Right kidney (tissue), 1 donor: ENCODE measurements around the gene DLG2.
"Not testable (repeated sequence)": the region's sequence is repeated elsewhere in the genome, so short reads cannot be mapped to it uniquely, and the experiment has no call there.

Experiments
- DNase-seq: peaks from one replicate; pipeline ENCODE4 v3.0.0-alpha.2; 2016

The DLG2 gene

GRCh38 chr11:84339796-84340195 is 1287.3 kb downstream of the DLG2 start:
- DNase-seq, result no peak

DNA sequence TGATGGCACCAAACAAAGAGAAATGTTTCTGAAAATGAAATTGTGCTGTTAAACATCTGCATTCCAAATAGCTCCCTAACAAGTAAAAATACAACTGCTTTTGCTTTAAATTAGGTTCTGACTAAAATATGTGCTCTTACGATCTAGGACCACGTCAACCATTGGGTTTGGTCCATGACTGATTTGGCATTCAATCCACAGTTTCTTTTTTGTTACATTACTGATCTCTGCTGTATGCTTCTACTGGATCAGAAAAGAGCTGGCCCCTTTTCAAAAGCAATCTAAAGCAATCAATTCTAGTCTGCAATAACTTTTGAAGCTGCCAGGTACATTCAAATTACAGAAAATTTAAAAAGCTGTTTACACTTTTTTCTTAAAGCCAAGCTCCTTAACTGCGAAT is 1293.9 kb downstream of the DLG2 start:
- DNase-seq, result no peak

DNA sequence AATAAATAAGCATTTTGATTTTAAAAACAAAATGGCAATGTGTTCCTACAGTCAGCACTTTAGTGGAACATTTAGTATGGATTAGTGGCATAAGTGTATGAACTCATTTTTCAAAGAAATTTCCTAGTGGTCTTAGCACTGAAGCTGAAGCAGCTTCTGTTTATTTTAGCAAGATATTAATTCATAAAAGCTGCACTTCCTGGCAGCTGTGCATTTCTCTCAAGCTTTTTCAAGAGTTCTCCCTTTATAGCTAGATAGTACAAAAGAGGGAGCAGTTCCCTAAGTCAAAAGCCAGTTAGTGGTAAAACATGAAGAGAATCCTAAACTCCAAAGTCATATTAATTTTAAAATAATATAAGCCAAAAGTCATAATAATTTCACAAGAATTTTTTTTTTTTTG is 1304.9 kb downstream of the DLG2 start:
- DNase-seq, result no peak

DNA sequence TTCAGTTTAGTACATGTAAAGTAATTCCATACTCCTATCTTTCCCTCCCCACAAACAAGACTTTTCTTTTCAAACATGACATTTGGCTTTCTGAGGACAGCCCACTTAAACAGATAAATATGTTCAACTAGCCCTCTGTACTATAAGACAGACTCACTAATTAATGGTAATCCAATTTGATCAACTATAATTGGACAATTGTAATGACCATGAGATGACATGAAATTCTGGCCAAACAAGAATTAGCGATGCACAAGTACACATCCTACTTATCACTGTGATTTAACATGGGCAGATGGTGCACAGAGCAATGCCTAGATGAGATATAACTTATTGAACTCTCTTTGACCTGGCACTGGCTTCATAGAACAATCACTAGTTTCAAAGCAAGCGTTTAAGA is 1307.3 kb downstream of the DLG2 start:
- no peak for DNase-seq

DNA sequence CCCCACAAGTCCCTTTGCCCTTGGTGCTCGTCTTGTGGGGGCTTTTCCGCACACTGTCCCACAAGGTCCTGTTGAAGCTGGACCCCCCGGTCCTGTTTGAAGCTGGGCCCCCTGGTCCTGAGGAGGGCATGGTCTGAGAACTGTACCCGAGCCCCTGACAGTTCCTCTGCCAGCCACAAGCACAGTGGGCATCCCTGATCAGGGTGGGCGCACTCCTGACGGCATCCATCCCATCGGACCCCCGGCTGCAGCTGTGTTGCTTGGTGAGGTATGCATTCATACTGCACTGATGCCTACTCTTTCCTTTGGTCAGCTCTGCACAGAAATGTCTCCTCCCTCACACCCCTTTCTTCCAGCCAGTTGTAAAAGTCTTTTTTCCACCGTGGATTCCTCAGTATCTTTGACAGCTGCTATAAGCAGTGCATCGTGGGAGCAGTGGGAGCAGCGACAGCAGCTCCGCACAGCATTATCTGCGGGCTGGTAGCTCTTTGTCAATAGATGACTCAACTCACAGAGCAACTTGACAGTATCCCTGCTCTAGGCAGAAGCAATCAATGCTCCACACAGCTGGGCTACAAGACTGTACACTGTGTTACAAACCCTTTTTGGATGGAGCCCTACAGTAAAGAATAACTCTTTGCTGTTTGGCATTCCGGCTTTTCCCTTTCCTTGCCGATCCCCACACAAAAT is 1310.1 kb downstream of the DLG2 start:
- no peak for DNase-seq

DNA sequence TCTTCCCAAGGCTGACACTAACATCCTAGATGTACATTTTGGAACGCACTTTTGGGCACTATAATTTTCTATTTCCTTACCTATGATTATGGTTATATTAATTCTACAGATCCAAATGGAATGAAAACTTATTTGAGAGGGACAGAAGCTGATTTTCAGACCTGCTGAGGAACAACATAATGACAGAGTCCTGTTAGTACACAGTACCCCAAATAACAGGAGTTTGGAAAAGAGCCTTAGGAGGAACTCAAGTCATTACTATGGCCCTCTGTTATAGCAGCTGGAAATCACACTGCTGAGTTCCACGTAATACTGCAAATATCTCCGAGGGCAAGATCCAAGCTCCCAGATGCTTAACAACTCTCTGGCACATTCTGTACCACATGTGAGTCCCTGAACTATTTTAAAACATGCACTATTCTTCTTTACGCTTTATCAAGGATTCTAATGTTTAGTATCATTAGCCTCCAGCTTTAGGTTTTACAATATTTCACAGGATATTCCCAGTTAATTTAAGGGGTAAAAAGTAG is 1313.2 kb downstream of the DLG2 start:
- no peak for DNase-seq

DNA sequence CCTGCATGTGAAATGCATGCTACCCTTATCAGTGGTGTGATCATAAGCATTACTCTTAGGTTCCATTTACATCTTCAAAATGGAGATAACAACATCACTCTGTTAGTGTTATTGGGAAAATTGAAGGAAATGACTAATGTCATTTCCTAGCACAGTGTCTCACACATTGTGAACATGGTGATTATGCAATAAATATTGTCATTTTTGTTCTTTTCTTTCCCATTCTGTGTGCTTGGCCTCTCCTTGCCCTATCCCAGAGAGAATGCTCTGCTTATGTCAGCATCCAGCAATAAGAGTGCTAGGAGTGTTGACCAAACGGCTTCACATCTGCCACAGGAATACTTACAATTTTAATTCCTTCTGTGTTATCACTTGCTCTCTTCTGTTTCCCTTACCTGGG is 1316.9 kb downstream of the DLG2 start:
- DNase-seq, result no peak

- DNase-seq, result not testable (repeated sequence)
These were observed 1318.7 kb downstream of the DLG2 start for GRCh38 chr11:84308491-84308890.

DNA sequence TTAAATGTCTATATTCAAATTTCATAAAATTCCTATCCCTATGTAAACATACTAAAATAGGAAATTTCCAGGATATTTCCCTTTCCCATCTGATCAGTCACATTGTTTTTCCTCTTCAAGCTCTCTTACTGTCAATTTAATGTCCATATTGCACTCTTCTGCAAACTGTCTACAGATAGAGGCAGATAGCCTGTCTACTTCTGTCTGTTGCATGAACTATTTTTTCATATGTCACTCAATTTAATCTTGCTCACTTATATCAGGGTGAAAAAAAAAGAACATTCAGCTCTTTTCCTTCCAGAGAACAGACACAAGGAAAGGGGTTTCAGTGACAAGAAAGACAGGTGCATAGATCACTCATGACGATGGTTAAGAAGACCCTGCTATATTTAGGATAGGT is 1327.1 kb downstream of the DLG2 start:
- no peak for DNase-seq

DNA sequence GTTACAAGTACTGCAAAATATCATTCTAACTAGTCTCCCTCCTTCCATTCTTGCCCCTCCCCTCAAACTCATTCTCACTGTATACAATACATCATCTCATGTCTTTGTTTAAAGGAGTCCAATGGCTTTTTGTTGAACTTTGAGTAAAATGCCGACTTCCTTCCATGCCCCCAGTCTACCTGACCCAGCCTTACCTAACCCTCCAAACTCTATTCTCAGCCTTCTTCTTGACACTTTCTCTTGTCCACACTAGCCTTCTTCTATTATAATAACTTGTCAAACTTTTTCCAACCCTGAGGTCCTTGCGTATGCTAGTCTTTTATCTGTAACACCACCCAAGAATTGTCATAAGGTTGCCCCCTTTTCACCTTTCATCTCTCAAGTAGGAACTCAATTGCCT is 1329.6 kb downstream of the DLG2 start:
- DNase-seq, result no peak

DNA sequence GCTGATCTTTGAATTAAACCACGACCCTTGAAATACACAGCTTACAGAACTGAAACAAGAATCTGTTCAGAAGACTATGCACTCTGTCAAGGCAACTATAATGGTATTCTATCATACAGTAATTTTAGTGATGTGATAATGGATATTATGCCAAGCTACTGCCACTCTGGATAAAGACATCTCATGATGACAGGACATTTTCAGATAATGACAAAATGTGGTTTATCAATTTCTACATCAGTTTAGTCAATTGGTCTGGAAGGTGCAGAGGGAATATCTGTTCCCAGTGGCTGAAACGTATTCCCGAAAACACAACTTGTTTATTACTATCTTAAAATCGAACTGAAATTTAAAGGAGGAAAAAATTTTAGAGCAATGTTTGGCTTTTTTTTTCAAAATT is 1331.3 kb downstream of the DLG2 start:
- no peak for DNase-seq

DNA sequence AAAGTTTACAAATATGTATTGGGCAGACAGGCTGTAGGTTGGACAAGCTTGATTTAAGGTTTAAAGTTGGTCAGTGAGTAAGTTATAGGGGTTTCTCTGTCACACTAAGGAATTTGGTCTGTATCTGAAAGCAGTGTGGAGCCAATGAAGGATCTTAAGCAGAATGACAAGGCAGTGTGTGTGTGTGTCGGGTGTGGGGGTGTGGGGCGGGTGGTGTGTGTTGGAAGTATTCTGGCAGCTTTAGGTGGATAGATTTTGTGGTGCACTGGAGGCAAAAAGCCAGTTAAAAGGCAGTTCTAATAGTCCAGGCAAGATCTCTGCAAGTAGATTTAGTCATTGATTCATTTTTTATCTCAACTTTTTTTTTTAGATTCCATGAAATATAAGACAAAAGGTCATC is 1334.2 kb downstream of the DLG2 start:
- DNase-seq, result no peak

GRCh38 chr11:84292006-84292405 is 1335.1 kb downstream of the DLG2 start:
- no peak for DNase-seq

DNA sequence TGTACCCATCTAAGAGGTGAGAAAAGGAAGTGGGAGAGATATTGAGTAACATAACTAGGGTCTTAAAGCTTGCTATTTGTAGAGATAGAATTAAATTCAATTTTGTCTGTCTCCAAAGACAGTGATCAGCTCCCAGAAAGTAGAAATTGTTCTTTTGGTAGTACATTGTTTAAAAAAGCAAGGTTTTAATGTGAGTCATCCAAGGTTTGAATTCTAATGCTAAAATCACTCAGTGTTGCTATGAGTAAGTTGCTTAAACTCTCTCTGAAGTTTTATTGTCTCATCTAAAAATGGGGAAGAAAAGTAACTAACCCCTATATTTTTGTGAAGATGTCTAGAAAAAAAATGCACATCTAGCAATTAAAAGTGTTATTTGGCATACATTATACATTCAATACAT is 1336.5 kb downstream of the DLG2 start:
- DNase-seq, result no peak

GRCh38 chr11:84289381-84289906 is 1337.7 kb downstream of the DLG2 start:
- no peak for DNase-seq

- no peak for DNase-seq
These were observed 1353.6 kb downstream of the DLG2 start for GRCh38 chr11:84273541-84273940.

DNA sequence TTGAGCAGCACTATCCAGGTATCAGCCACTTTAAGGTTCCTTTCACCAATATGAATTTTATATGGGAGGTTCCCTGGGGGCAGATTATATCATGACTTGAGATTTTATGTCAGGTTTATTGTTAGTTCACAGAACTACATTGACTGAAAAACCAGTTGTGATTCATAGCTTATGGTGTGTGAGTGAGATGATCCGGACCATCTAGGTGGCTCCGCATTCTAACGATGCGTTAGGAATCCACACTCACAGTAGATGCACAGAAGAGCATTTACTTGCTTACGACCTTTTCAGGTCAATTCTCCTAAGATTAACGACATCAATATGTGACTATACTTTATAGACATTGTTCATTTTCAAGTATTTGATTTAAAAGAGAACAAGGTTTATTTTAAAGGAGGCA is 1356.7 kb downstream of the DLG2 start:
- no peak for DNase-seq

- no peak for DNase-seq
These were observed 1363.1 kb downstream of the DLG2 start for GRCh38 chr11:84264066-84264465.

GRCh38 chr11:84261707-84262106 is 1365.4 kb downstream of the DLG2 start:
- DNase-seq, result no peak

- no peak for DNase-seq
These were observed 1366.3 kb downstream of the DLG2 start for GRCh38 chr11:84260862-84261261.

- DNase-seq, result no peak
These were observed 1370.5 kb downstream of the DLG2 start for GRCh38 chr11:84256618-84257017.

- DNase-seq, result no peak
These were observed 1371.7 kb downstream of the DLG2 start for GRCh38 chr11:84255483-84255882.

GRCh38 chr11:84250834-84251613 is 1376.1 kb downstream of the DLG2 start:
- no peak for DNase-seq
